HG02852 (cell line): ENCODE measurements around the gene PGRMC1.
A peak's percentile ranks its signal among the peaks of the same experiment; 100 is the strongest.
"Not testable (repeated sequence)": the region's sequence is repeated elsewhere in the genome, so short reads cannot be mapped to it uniquely, and the experiment has no call there.

Experiments
- ATAC-seq: cut with Tn5 transposase; IDR thresholded peaks from one replicate; pipeline ENCODE4 v1.9.1; 2021; ENCODE audit warnings: mild to moderate bottlenecking, moderate library complexity; ENCODE audit not compliant: unreplicated experiment

The PGRMC1 gene

DNA sequence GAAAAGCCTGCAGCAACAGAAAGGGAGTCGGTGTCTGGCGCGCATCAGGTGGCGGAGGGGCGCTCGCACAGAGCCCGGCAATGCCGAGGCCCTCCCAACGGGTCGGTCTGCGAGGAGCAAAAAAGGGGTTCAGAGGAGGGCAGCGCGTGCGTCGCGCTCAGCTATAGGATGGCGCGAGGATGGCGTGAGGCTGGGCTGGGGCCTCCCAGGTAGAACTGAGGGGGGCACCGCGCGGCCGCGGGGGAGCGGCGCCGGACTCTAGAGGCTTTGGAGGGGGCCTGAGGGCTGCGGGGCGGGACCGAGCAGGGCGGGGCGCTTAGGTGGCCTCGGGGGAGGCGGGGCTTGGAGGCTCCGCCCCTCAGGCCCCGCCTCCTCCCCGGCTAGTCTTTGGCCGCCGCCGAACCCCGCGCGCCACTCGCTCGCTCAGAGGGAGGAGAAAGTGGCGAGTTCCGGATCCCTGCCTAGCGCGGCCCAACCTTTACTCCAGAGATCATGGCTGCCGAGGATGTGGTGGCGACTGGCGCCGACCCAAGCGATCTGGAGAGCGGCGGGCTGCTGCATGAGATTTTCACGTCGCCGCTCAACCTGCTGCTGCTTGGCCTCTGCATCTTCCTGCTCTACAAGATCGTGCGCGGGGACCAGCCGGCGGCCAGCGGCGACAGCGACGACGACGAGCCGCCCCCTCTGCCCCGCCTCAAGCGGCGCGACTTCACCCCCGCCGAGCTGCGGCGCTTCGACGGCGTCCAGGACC is at the start of gene PGRMC1:
PGRMC1 (plus strand) TSS at position 414 of the 751 bp plus-strand sequence; CDS start at position 493, 79 bp downstream.
- ATAC-seq: peak; percentile 89

DNA sequence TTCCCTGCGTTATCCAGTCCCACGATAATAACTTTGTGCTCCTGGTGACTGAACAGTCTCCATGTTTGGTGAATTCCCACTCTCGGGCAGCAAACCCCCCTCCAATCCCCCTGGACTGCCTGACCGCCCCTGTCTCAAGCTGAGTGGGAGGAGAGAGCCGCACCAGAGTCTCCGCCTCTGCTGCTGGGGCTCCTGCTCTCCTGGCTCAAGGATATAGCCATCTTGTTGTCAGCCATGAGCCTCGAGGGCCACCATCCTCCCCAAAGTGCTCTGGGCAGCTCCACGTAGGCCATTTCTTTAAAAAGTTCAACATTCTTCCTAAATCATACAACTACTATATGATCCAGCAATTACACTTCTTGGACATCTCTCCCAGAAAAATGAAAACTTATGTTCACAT is 49.3 kb upstream of the PGRMC1 start:
- no peak for ATAC-seq

DNA sequence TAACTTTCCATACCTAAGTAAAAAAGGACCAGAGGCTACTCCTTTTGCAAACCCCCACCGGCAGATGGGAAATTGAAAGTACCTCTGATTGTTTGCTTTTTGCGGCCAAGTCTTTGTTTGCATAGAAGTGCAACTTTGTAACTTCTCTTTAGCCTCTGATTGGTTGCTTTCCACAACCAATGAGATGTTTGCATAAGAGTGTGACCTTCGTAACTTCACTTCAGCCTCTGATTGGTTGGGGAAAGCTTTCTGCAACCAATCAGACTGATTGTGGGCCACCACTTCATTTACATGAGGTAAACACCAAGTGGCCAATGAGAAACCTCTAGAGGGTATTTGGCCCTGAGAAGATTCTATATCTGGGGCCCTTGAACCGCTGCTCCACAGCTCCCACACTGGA is 48.8 kb upstream of the PGRMC1 start:
- ATAC-seq: no peak

DNA sequence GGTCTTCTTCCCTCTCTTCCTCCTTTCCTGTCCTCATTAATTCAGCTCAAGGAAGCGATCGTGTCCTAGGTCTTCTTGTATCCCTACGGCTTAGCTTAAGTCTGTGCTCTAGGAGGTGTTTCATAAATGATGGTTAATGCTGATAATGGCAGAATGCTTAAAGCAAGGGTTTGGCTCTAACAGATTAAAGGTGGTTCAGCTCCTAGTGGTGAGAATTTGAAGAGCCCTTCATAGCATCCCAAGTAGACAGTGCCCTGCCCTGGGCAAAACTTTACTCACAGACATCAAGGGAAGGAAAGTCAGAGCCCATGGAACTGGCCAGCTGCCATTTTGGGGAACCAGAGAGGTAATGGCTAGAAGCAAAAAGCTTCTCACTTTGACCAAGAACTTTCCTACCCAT is 47.0 kb upstream of the PGRMC1 start:
- ATAC-seq: no peak

DNA sequence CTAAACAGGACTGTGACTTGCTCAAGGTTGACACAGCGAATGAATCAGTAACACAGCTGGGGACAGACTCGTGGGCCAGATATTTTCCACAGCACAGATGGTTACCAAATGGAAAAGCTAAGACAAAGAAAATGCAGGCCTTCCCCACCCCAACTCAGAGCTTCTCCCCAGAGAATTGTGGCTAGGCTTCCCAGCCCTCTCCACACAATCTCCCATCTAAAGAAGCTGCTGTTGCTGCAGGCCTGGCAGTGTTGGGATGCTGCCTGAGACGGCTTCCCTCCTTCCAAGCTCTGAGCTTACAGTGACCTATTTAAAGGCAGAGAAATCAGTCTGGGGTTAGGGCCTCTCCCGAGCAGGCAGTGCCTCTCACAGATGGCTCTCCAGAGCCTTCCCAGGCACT is 46.5 kb upstream of the PGRMC1 start:
- ATAC-seq: no peak

DNA sequence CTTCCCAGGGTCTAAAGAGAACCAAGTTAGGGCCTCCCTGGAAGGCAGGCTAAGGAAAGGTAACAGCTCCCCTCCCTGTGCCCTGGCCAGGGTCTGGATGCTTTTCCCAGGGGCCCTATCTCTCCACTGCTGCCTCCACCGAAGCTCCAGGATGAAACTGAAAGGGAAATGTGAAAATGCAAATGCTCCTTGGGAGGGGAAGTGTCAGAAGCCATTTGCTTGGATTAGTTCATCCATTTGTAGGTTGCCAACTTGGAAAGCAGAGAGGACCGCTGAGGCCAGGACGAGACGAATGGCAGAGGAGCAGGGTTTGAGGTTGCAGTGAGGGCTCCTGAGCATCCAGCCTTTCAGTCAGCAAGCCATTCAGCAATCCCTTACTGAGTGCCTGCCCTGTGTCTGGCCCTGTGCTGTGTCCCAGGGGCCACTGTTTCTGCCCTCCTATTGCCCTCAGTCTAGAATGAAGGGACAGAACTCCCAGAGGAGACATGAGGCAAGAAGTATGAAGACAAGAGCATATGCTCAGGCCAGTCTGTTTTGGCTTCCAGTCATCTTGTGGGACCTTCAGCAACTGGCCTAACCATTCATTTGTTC is 45.9 kb upstream of the PGRMC1 start:
- ATAC-seq: no peak

DNA sequence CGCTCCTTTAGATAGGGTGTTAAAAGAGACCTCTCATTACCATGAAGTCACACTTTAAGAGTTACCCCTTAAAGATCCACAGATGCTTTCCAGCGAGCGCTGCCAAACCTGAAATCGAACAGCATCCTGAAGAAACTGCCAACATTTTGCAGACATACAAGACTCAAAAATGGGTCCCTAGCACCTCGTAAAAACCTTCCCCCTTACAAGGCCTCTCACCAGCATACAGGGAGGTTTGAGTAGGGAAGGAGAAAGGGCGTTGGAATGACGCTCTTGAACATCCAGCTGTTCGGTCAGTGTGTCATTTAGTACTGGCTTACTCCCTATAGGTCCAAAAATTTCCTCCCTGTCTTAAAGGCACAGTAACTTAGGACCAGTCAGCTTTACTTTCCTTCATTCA is 45.3 kb upstream of the PGRMC1 start:
- ATAC-seq: no peak

DNA sequence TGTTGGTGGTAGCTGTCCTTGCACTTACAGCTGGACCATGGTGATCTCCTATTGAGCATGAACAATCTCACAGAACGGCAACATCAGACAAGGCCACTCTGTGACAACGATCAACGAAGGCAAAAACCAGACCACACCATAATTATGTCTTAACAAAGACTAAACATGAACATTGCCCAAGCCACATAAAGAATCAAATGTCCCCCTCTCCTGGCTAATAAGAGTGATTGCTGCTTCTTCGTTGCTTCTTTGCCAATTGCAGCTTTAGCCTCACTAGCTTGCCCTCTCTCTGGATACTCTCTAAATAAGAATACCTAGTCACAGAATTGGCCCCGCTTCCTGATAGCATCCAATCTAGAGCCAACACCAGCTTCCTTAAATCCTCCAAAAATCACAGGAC is 41.5 kb upstream of the PGRMC1 start:
- no peak for ATAC-seq

DNA sequence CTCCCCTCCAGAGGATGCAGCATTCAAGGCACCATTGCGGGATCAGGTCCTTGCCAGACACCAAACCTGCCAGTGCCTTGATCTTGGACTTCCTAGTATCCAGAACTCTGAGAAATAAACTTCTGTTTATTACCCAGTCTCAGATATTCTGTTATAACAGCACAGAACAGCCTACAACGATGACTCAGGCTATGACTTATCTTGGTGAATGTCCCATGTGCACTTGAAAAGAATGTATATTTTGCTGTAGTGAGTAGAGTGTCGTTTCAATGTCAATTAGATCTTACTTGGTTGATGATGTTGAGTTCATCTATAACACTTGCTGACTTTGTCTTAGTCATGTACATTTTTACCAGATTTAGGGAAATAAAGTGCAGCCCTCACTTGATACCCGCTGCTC is 34.5 kb upstream of the PGRMC1 start:
- no peak for ATAC-seq

DNA sequence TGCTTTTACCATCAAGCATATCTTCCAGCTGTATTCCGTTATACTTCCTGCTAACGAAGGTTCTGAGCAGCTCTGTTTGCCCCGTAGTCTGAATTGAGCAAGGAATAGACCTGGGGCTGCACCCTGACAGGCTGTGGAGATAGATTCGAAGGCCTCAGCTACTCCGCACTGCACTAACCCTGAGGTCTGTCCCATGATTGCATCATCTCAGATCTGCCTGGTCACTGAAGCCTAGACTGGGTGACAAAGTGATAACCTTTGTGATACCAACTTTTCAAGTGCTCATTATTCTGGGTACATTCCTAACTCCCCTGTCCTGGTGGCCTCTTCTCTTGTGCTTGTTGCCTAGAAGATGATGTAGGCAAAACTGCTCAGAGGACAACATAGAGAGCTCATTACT is 29.9 kb upstream of the PGRMC1 start:
- ATAC-seq: no peak

DNA sequence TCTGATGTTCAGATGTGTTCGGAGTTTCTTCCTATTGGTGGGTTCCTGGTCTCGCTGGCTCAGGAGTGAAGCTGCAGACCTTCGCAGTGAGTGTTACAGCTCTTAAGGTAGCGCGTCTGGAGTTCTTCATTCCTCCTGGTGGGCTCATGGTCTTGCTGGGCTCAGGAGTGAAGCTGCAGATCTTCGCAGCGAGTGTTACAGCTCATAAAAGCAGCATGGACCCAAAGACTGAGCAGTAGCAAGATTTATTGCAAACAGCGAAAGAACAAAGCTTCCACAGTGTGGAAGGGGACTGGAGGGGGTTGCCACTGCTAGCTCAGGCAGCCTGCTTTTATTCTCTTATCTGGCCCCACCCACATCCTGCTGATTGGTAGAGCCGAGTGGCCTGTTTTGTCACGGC is 28.6 kb upstream of the PGRMC1 start:
- not testable (repeated sequence) for ATAC-seq

DNA sequence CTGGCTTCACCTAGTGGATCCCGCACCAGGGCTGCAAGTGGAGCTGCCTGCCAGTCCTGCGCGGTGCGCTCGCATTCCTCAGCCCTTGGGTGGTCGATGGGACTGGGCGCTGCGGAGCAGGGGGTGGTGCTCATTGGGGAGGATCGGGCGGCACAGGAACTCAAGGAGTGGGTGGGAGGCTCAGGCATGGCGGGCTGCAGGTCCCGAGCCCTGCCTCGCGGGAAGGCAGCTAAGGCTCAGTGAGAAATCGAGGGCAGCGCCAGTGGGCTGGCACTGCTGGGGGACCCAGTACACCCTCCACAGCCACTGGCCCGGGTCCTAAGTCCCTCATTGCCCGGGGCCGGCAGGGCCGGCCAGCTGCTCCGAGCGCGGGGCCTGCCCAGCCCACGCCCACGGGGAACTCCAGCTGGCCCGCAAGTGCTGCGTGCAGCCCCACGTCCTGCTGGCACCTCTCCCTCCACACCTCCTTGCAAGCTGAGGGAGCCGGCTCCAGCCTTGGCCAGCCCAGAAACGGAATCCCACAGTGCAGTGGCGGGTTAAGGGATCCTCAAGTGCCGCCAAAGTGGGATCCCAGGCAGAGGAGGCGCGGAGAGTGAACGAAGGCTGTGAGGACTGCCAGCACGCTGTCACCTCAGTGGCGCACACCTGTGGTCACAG is 27.6 kb upstream of the PGRMC1 start:
- no peak for ATAC-seq

DNA sequence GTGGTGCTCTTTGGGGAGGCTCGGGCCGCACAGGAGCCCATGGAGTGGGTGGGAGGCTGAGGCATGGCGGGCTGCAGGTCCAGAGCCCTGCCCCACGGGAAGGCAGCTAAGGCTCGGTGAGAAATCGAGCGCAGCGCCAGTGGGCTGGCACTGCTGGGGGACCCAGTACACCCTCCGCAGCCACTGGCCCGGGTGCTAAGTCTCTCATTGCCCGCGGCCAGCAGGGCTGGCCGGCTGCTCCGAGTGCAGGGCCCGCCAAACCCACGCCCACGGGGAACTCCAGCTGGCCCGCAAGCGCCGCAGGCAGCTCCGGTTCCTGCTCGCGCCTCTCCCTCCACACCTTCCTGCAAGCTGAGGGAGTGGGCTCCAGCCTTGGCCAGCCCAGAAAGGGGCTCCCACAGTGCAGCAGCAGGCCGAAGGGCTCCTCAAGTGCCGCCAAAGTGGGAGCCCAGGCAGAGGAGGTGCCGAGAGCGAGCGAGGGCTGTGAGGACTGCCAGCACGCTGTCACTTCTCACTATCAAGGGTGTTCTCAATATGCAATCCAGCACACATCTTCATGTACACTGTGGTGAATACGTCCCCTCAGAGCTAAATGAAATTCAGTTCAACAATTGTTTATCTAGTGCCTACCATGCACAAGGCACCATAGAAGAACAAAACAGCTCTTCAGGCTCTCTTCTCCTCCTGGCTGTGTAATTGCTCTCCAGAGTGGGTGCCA is 25.0 kb upstream of the PGRMC1 start:
- not testable (repeated sequence) for ATAC-seq

DNA sequence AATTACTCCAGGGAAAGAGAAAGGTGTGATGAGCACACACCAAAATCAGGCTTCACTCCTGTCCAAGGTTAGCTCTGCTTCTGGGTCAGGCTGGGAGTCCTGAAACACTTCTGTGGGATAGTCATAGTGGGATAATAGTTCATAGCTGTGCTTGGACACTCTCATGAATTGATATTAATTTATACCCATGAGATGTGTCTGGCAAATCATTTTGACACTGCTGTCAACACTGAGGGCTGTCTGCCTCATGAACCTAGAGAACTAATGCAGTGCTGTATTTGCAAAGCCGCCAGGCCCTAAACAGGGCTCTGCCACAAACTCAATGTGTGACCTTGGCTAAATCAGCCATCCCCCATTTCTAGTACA is 24.5 kb upstream of the PGRMC1 start:
- ATAC-seq: no peak

DNA sequence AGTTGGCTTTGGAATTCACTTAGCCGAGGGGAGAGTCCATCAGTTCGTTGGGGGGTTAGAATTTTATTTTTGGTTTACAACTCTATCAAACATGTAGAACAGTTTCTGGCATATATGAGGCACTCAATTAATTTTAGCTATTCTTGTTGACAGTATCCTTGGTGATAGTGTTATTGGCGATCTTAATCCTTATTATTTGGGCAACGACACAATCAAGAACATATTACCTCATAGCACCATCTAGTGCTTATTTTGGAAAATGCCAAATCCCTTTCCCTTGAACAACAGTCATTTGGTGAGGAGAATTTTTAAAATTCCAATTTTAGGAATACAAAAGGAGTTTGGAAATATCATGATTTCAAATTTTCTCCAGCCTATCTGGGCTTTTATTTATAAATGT is 17.9 kb upstream of the PGRMC1 start:
- no peak for ATAC-seq

DNA sequence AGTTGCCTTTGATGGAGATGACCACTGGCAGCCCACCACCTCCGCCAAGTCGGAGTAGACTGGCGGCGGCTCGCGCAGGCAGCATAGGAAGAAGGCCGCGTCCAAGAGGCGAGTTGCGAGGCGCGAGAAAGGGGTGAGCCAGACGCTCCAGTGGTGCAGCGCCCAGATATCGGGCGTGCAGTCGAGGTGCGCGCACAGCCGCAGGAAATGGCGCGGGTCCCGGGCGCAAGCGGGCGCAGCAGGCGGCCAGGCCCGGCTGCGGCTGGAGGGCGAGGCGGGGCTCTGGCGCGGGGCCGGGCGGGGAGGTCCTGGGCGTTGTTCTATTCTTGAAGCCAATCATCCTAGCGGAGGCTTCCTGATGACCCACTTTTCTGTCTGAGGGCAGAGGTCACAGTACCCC is 13.2 kb upstream of the PGRMC1 start:
- ATAC-seq: no peak

DNA sequence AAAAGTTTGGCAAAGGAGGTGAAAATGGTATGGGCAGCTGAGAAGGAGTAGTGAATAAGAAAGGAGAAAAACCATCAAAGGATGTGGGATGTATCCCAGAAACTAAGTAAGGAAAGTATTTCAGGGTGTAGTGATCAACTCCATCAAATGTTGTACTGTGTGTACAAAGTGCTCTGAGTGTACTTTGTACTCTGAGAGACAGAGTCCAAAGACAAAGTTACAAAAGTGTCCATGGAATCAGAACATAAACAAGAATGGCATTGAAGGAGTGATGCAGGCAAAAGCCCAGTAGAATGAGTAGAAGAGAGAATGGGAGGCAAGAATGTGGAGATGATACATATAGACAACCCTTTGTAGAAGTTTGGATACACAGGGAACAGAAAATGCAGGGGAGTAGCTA is 12.3 kb upstream of the PGRMC1 start:
- ATAC-seq: no peak

DNA sequence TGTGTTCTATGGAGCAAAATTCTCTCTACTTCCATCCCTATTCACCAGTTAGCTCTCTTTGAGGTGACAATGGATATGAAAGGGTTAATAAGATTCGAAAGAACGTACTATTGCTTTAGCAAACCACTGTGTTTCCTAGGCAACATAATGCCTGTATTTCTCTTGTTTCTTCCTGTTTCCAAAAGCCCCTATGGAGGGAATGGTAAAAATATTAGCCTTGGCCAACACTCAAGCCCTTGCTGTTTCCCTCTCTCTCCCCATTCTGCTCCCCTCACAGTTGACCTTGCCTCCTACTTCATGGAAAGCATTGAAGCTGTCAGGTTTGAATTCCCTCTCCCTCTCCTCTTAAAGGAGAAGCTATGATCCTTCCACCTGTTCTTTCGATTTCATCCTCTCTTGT is 9.6 kb upstream of the PGRMC1 start:
- ATAC-seq: no peak

DNA sequence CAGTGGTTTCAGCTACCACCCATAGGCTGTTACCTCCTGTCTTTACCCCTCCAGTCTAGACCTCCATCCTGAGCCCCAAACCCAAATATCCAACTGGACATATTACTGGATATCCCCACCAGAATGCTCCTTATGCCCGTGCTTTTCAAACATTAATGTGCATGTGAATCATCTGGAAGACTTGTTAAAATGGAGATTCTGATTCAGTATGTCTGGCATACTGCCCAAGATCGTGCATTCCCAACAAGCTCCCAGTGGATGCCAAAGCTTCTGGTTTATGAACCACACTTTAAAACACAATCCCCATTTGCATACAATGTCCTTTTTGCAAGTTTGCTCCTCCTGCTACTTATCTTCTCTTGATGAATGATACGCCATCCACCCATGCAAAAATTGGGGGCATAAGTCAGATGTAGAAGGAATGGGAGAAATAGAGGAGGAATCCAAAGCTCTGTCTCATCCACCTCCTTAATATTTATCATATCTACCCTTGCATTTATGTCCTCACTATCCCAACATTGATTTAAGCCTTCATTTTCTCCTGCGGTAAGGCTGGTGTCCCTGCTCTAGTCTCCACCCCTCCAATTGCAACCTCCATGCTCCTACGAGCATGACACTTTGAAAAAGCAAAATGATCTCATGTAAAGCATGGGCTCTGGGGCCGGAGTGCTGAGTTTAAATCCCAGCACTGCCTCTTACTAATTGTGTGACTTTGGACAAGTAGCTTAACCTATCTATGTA is 7.4 kb upstream of the PGRMC1 start:
- no peak for ATAC-seq

DNA sequence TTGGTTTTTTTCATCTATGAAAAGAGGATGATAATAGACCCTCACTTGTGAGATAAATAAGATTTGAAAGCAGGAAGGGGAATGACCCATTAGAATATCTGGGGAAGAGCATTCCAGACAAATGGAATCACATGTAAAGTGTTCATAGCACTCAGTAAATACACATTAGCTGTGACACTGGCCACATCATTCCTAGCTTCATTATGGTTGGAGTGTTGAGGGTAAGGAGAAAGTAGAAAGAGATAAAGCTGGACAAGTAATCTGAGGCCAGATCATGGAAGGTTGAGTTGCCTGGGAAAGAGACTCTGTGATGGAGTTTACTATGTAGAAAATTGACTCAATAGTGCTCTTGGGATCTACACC is 6.9 kb upstream of the PGRMC1 start:
- ATAC-seq: no peak

DNA sequence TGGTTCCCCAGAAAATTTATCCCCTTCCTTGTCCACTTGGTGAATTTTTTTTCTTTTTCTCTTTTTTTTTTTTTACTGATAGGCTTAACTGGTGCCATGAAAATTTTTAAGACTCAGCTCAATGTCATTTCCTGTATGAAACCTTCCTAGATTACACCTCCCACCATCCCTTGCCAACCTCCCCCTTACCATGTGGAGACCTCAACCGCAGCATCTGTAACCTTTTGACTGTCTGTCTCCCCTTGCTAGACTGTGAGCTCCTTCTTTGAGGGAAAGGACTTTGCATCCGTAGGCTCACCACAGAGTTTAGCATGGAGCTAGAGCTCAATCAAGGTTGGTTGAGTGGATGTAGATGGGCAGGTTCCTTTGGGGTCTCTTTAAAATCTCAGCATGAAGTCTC is 5.2 kb upstream of the PGRMC1 start:
- ATAC-seq: no peak
